HL-60 (cell line): ENCODE measurements around the gene SLC16A10.

Experiments used
- GABPA ChIP-seq: IDR thresholded peaks from 2 replicates; pipeline ENCODE4 v1.6.1; 2012; ENCODE audit warnings: low read depth
- POLR2AphosphoS5 ChIP-seq: IDR thresholded peaks from 2 replicates; pipeline ENCODE4 v1.6.1; 2012; ENCODE audit warnings: low read depth
- TF ChIP-seq, protein P1 (sequence below): IDR thresholded peaks from one replicate; pipeline ENCODE4 v1.5.1; 2011; ENCODE audit warnings: low read length, control low read depth, inconsistent platforms; ENCODE audit not compliant: insufficient read depth
- TF ChIP-seq, protein P2 (sequence below): IDR thresholded peaks from 2 replicates; pipeline ENCODE4 v1.6.1; 2012; ENCODE audit warnings: low read depth; ENCODE audit not compliant: insufficient replicate concordance

DNA sequence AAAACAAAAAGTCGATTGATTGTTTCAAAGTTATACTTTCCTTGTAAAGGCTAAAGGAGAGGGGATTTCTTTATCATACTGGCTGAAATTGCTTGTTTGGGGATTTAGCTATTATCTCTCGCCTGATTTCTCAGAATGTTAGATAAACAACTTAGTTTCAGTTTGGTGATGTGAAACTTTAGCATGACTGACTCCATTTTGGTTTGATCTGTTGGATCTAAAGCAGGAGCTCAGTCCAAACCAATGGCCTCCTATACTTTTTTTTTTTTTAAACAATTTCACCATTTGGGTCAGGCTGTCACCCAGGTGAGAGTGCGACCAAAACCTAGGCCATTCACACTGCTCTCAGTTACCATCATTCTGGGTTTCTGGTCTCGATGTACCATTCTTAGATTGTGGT lies 45.4 kb upstream of the SLC16A10 start:
- TF ChIP-seq, protein P1, sequence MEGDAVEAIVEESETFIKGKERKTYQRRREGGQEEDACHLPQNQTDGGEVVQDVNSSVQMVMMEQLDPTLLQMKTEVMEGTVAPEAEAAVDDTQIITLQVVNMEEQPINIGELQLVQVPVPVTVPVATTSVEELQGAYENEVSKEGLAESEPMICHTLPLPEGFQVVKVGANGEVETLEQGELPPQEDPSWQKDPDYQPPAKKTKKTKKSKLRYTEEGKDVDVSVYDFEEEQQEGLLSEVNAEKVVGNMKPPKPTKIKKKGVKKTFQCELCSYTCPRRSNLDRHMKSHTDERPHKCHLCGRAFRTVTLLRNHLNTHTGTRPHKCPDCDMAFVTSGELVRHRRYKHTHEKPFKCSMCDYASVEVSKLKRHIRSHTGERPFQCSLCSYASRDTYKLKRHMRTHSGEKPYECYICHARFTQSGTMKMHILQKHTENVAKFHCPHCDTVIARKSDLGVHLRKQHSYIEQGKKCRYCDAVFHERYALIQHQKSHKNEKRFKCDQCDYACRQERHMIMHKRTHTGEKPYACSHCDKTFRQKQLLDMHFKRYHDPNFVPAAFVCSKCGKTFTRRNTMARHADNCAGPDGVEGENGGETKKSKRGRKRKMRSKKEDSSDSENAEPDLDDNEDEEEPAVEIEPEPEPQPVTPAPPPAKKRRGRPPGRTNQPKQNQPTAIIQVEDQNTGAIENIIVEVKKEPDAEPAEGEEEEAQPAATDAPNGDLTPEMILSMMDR, result no peak
- TF ChIP-seq POLR2AphosphoS5 (no peak), GABPA (no peak)
- TF ChIP-seq, protein P2, sequence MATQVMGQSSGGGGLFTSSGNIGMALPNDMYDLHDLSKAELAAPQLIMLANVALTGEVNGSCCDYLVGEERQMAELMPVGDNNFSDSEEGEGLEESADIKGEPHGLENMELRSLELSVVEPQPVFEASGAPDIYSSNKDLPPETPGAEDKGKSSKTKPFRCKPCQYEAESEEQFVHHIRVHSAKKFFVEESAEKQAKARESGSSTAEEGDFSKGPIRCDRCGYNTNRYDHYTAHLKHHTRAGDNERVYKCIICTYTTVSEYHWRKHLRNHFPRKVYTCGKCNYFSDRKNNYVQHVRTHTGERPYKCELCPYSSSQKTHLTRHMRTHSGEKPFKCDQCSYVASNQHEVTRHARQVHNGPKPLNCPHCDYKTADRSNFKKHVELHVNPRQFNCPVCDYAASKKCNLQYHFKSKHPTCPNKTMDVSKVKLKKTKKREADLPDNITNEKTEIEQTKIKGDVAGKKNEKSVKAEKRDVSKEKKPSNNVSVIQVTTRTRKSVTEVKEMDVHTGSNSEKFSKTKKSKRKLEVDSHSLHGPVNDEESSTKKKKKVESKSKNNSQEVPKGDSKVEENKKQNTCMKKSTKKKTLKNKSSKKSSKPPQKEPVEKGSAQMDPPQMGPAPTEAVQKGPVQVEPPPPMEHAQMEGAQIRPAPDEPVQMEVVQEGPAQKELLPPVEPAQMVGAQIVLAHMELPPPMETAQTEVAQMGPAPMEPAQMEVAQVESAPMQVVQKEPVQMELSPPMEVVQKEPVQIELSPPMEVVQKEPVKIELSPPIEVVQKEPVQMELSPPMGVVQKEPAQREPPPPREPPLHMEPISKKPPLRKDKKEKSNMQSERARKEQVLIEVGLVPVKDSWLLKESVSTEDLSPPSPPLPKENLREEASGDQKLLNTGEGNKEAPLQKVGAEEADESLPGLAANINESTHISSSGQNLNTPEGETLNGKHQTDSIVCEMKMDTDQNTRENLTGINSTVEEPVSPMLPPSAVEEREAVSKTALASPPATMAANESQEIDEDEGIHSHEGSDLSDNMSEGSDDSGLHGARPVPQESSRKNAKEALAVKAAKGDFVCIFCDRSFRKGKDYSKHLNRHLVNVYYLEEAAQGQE, result no peak
